CD14-positive monocyte (primary cell): ENCODE measurements around the gene ERLEC1. TPM values are rescaled to one million over a fixed set of nuclear protein-coding genes. Genes with fewer than 3 reads are reported as not detected.

Source experiments
- DNase-seq, 3 donors: peaks; one replicate each; pipeline ENCODE4 v3.0.0-alpha.2; 2011 to 2022
- H2AFZ ChIP-seq: 2 replicates; pipeline ENCODE4 v1.6.0; 2012; ENCODE audit warnings: mild to moderate bottlenecking, low read depth, low read length, inconsistent platforms; ENCODE audit not compliant: insufficient read depth, poor library complexity, severe bottlenecking
- H3K27ac ChIP-seq, 2 donors: 1 replicate in 1 of 2; 2 replicates in 1 of 2; pipeline ENCODE4 v1.5.1; 2012 to 2013; ENCODE audit warnings: low read length in 2 of 2, control low read depth in 1 of 2, inconsistent platforms in 1 of 2, low read depth in 1 of 2, mild to moderate bottlenecking in 1 of 2
- H3K27me3 ChIP-seq, 2 donors: one replicate each; pipeline versions ENCODE4 v1.6.0 to v1.6.1; 2011 to 2013; ENCODE audit warnings: low read length in 2 of 2; ENCODE audit not compliant: control insufficient read depth in 2 of 2, insufficient read depth in 2 of 2
- H3K36me3 ChIP-seq, 2 donors: replicated peaks in 1 of 2; 1 replicate in 1 of 2; 2 replicates in 1 of 2; pipeline versions ENCODE4 v1.5.1 to v1.6.1; 2012 to 2013; ENCODE audit warnings: low read length in 2 of 2, control low read depth in 1 of 2, inconsistent platforms in 1 of 2, mild to moderate bottlenecking in 1 of 2; ENCODE audit not compliant: insufficient read depth in 2 of 2, control insufficient read depth in 1 of 2
- H3K4me1 ChIP-seq, 2 donors: 1 replicate in 1 of 2; 2 replicates in 1 of 2; pipeline versions ENCODE4 v1.5.1 to v1.6.1; 2012 to 2013; ENCODE audit warnings: low read length in 2 of 2, control low read depth in 1 of 2, inconsistent platforms in 1 of 2, mild to moderate bottlenecking in 1 of 2, moderate library complexity in 1 of 2; ENCODE audit not compliant: insufficient read depth in 2 of 2, control insufficient read depth in 1 of 2
- H3K4me2 ChIP-seq: replicated peaks from 2 replicates; pipeline ENCODE3; 2012; ENCODE audit warnings: low read length, moderate library complexity, mild to moderate bottlenecking; ENCODE audit not compliant: poor library complexity, severe bottlenecking; ENCODE audit errors: extremely low read depth
- H3K4me3 ChIP-seq, 3 experiments: fragments of 200-600 bp in 1 of 3; sonication (generic) in 1 of 3; replicated peaks in 1 of 3; 1 replicate in 2 of 3; 2 replicates in 1 of 3; pipeline ENCODE4 v1.5.1; 2011 to 2013; ENCODE audit warnings: low read length in 3 of 3, mild to moderate bottlenecking in 3 of 3, control low read depth in 2 of 3, low read depth in 2 of 3, inconsistent platforms in 1 of 3, moderate library complexity in 1 of 3
- H3K79me2 ChIP-seq: 2 replicates; pipeline ENCODE4 v1.6.0; 2012; ENCODE audit warnings: mild to moderate bottlenecking, control low read depth, inconsistent platforms, low read length, moderate library complexity; ENCODE audit not compliant: insufficient read depth
- H3K9ac ChIP-seq: 2 replicates; pipeline ENCODE4 v1.6.0; 2017; ENCODE audit warnings: low read length, mild to moderate bottlenecking; ENCODE audit not compliant: insufficient read depth, poor library complexity, severe bottlenecking
- H3K9me3 ChIP-seq, 2 donors: replicated peaks in 1 of 2; 1 replicate in 1 of 2; 2 replicates in 1 of 2; pipeline versions ENCODE4 v1.5.1 to v1.6.1; 2012 to 2013; ENCODE audit warnings: low read length in 2 of 2, control low read depth in 1 of 2; ENCODE audit not compliant: control insufficient read depth in 1 of 2, insufficient read depth in 1 of 2
- H4K20me1 ChIP-seq: 2 replicates; pipeline ENCODE4 v1.6.0; 2012; ENCODE audit warnings: mild to moderate bottlenecking, low read length, control low read depth, moderate library complexity; ENCODE audit not compliant: insufficient read depth
- H3K27ac Mint-ChIP-seq, 7 donors: one replicate each; pipeline ENCODE4 v1.8.0; 2020; ENCODE audit warnings: mild to moderate bottlenecking in 7 of 7, mixed read lengths in 7 of 7, moderate library complexity in 6 of 7, inconsistent platforms in 2 of 7
- H3K27me3 Mint-ChIP-seq, 3 donors: one replicate each; pipeline ENCODE4 v1.8.0; 2021 to 2022; ENCODE audit warnings: low read depth in 3 of 3, mild to moderate bottlenecking in 3 of 3, mixed read lengths in 3 of 3, moderate library complexity in 3 of 3, inconsistent platforms in 1 of 3
- H3K36me3 Mint-ChIP-seq, 2 donors: one replicate each; pipeline ENCODE4 v1.8.0; 2020; ENCODE audit warnings: mixed read lengths in 2 of 2, inconsistent platforms in 1 of 2, mild to moderate bottlenecking in 1 of 2
- H3K4me1 Mint-ChIP-seq: one replicate; pipeline ENCODE4 v1.8.0; 2020; ENCODE audit warnings: mild to moderate bottlenecking, mixed read lengths
- H3K4me3 Mint-ChIP-seq, 2 donors: one replicate each; pipeline ENCODE4 v1.8.0; 2020; ENCODE audit warnings: mild to moderate bottlenecking in 2 of 2, mixed read lengths in 2 of 2, moderate library complexity in 1 of 2
- H3K9me3 Mint-ChIP-seq, 7 donors: one replicate each; pipeline ENCODE4 v1.8.0; 2020 to 2022; ENCODE audit warnings: mixed read lengths in 7 of 7, mild to moderate bottlenecking in 6 of 7, moderate library complexity in 6 of 7, inconsistent platforms in 2 of 7
- WGBS: methylation state at CpG from one replicate; pipeline ENCODE4 v1.1.5; 2013; ENCODE audit warnings: missing lambda C conversion rate; ENCODE audit not compliant: insufficient coverage; 5-methylcytosine and 5-hydroxymethylcytosine counted together
- intact Hi-C, 2 donors: fragments of 100-400 bp; cut with micrococcal nuclease; formaldehyde crosslinking; loops; one replicate each; pipeline versions ENCODE4 v1.15.0 to v1.15.1; 2023
- polyA plus RNA-seq, 3 donors: library from polyadenylated mRNA; depleted of rRNA in 1 of 3; unstranded in 2 of 3; stranded (reverse) in 1 of 3; fragments of 300-500 nt in 2 of 3; fragments of >200 nt in 1 of 3; fragmentation: Illumina TruSeq in 2 of 3; gene quantifications; 1 replicate in 2 of 3; 2 replicates in 1 of 3; pipeline ENCODE4 v1.2.3, GENCODE V29; 2012 to 2021
- TF ChIP-seq, protein P1 (sequence below): fragments of 200-600 bp; IDR thresholded peaks from one replicate; pipeline ENCODE4 v1.8.0; 2022; ENCODE audit warnings: antibody characterized with exemption, mild to moderate bottlenecking

Gene ERLEC1
- polyA plus RNA-seq, 3 donors = 11.4 to 23.8 (median 23.7) TPM

DNA sequence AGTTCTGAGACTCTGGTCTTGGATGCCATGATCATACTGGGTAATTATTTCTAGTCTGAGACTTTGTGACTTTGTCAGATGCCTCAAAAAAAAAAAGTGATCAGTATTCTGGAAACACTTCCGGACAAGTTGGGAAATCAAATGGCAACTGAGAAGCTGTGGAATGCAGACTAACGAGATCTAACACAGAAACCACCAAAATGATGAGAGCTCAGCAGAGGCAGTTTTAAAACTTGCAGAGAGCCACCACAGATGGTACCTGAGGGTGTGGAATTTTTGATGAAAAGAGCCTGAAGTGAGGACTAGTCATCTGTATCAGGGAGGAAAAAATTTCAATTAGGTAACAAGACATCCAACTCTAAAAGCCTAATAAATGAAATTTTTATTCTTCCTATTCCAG lies 78.4 kb downstream of the ERLEC1 start:
- intact Hi-C loops = no loop called here

DNA sequence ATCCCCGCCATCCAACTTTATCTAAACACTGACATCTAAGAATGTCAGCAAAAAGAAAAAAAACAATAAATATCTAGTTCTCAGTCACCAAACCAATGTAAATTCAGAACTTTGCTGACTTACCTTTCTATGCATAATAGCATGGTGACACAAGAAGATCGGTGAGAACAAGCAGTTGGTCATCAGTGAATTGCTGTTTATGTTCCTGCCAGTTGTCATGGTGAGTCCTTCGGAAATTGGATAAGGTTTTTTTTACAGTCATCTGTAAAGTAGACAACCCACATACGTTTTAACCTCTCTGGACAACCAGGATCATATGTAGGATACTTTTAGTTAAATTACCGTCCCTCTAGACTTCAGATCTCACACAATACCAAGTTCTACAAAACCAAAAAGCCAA lies 79.1 kb downstream of the ERLEC1 start:
- Histone ChIP-seq H3K4me1 (no peaks in the 10 kb centered on the region), H3K36me3 (peaks cover 43 to 78% of the 10 kb centered on the region in 2 donors), H3K4me3 (no peak overlapping the region), H3K9ac (no peak overlapping the region), H3K79me2 (no peaks in the 10 kb centered on the region), H3K4me2 (no peak overlapping the region), H2AFZ (no peak overlapping the region), H4K20me1 (no peaks in the 10 kb centered on the region), H3K27ac (no peak overlapping the region), H3K9me3 (no peaks in the 10 kb centered on the region), H3K27me3 (no peaks in the 10 kb centered on the region)
- Mint-ChIP-seq H3K4me1 (no peaks in the 10 kb centered on the region), H3K36me3 (peaks cover 54 to 63% of the 10 kb centered on the region in 2 donors), H3K27me3 (peaks cover 0 to 2% (median 0%) of the 10 kb centered on the region in 3 donors), H3K27ac (no peak overlapping the region), H3K9me3 (no peaks in the 10 kb centered on the region), H3K4me3 (no peak overlapping the region)
- TF ChIP-seq, protein P1, sequence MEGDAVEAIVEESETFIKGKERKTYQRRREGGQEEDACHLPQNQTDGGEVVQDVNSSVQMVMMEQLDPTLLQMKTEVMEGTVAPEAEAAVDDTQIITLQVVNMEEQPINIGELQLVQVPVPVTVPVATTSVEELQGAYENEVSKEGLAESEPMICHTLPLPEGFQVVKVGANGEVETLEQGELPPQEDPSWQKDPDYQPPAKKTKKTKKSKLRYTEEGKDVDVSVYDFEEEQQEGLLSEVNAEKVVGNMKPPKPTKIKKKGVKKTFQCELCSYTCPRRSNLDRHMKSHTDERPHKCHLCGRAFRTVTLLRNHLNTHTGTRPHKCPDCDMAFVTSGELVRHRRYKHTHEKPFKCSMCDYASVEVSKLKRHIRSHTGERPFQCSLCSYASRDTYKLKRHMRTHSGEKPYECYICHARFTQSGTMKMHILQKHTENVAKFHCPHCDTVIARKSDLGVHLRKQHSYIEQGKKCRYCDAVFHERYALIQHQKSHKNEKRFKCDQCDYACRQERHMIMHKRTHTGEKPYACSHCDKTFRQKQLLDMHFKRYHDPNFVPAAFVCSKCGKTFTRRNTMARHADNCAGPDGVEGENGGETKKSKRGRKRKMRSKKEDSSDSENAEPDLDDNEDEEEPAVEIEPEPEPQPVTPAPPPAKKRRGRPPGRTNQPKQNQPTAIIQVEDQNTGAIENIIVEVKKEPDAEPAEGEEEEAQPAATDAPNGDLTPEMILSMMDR = no peak
- intact Hi-C loops = no loop called here
- WGBS = no CpG with 5 or more reads among the region's 5 CpGs
- DNase-seq = no peak

More for the DNA sequence above, 78.4 kb downstream of the ERLEC1 start:
- Mint-ChIP-seq H3K36me3 (peaks cover 56 to 58% of the 10 kb centered on the region in 2 donors), H3K4me3 (no peak overlapping the region), H3K9me3 (no peaks in the 10 kb centered on the region), H3K4me1 (no peaks in the 10 kb centered on the region), H3K27me3 (peaks cover 0 to 2% (median 0%) of the 10 kb centered on the region in 3 donors), H3K27ac (peak overlapping the region in 1 of 7 donors; percentile 39)
- no peak overlapping the region for H3K9ac ChIP-seq
- WGBS = no CpG with 5 or more reads among the region's 2 CpGs
- DNase-seq = no peak
- no peak overlapping the region for H3K27ac ChIP-seq
- H3K4me3 ChIP-seq = no peak overlapping the region
- TF ChIP-seq, protein P1 = no peak
- H3K4me1 ChIP-seq = no peaks in the 10 kb centered on the region
- no peaks in the 10 kb centered on the region for H3K27me3 ChIP-seq
- peaks cover 42 to 76% of the 10 kb centered on the region in 2 donors for H3K36me3 ChIP-seq
- H3K79me2 ChIP-seq = no peaks in the 10 kb centered on the region
- H2AFZ ChIP-seq = no peak overlapping the region
- no peaks in the 10 kb centered on the region for H4K20me1 ChIP-seq
- H3K4me2 ChIP-seq = no peak overlapping the region
- H3K9me3 ChIP-seq = no peaks in the 10 kb centered on the region
